ENCODE data around the gene GALNT2. TPM values are rescaled to one million over a fixed set of nuclear protein-coding genes. Genes with fewer than 3 reads are reported as not detected.
A peak's percentile ranks its signal among the peaks of the same experiment; 100 is the strongest.

Gene GALNT2
- total and polyA plus RNA-seq, 12 donors: 22.3 to 220 (median 85.7) TPM

DNA sequence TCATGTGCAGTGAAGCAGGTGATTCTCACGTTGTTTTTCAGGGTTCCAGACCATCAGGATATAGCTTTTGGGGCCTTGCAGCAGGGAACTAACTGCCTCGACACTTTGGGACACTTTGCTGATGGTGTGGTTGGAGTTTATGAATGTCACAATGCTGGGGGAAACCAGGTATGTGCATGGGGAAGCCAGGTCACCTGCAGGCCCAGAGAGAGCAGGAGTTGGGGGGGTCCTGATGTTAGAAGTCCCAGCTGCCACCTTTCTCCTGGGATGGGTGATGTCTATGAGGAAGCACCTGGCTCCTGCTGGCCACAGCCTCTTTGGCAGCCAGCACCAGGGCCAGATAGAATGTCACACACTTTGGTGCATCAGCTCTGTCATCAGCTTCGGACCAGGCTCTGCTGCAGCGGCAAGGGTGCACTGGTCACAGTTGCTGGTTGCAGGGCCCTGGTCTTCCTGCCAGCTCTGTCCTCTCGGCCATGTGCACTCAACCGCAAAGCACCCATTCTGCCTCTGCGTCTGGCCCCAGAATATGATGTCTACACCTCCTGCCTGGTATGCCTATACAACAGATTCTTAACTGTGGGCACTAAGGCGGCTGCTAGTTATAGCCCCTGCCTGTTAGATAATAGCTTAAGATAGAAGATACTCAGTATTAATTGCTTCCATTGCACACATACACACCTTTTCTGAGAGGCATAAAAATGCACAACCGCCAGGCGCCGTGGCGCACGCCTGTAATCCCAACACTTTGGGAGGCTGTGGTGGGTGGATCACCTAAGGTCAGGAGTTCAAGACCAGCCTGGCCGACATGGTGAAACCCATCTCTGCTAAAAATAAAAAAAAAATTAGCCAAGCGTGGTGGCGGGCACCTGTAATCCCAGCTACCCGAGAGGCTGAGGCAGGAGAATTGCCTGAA lies 198.4 kb downstream of the GALNT2 start:
- no peak for TF ChIP-seq POLR2A (IDR thresholded peaks at IDR 0.05)
- TF ChIP-seq, protein P1, sequence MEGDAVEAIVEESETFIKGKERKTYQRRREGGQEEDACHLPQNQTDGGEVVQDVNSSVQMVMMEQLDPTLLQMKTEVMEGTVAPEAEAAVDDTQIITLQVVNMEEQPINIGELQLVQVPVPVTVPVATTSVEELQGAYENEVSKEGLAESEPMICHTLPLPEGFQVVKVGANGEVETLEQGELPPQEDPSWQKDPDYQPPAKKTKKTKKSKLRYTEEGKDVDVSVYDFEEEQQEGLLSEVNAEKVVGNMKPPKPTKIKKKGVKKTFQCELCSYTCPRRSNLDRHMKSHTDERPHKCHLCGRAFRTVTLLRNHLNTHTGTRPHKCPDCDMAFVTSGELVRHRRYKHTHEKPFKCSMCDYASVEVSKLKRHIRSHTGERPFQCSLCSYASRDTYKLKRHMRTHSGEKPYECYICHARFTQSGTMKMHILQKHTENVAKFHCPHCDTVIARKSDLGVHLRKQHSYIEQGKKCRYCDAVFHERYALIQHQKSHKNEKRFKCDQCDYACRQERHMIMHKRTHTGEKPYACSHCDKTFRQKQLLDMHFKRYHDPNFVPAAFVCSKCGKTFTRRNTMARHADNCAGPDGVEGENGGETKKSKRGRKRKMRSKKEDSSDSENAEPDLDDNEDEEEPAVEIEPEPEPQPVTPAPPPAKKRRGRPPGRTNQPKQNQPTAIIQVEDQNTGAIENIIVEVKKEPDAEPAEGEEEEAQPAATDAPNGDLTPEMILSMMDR (IDR thresholded peaks at IDR 0.05): no peak
- no peaks in the 10 kb centered on the region for H3K9me3 ChIP-seq (replicated peaks in 1 of 3)
- WGBS, 4 donors: 94 to 96% (median 96%) methylated on average over 15 to 17 of the region's 17 CpGs
- no peak overlapping the region for H3K4me3 ChIP-seq
- peaks cover 0 to 15% of the 10 kb centered on the region in 2 donors for H3K4me1 ChIP-seq (replicated peaks in 1 of 2)
- intact Hi-C loops (cut with DNase I): loop anchor here in 1 of 2 donors (10.0 kb wide), 1 partner anchor 51 kb away; no protein-coding TSS in a partner anchor
- no peak overlapping the region for H3K27ac ChIP-seq
- peaks cover 0 to 51% of the 10 kb centered on the region in 2 donors for H3K36me3 ChIP-seq (replicated peaks in 1 of 2)
- DNase-seq: peak in 1 of 7 donors; percentile 45
- no peaks in the 10 kb centered on the region for H3K27me3 ChIP-seq

DNA sequence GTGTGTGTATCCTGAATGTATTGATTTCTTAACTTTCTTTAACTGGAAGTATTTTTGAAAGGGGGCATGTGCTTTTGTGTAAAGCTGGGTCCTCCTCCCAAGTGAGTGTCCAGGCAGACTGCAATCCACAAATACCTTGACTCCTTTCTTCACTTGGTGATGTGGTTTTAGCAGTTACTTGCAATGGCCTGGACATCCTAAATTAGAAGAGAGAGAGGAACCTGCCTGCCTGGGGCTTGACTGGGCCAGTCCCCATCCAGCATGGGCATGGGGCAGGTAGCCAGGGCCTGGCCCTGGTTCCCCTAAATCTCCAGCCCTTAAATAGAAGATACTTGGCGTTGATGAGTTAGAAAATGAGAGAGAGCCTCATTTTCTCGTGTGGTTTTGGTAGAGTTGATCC lies 199.4 kb downstream of the GALNT2 start:
- Histone ChIP-seq H3K4me1 (replicated peaks in 1 of 2) (peaks cover 0 to 24% of the 10 kb centered on the region in 2 donors), H3K4me3 (no peak overlapping the region), H3K36me3 (replicated peaks in 1 of 2) (peaks cover 0 to 54% of the 10 kb centered on the region in 2 donors), H3K9me3 (replicated peaks in 1 of 3) (no peaks in the 10 kb centered on the region), H3K27ac (no peak overlapping the region), H3K27me3 (no peaks in the 10 kb centered on the region)
- WGBS, 4 donors: 25 to 76% (median 36%) methylated on average over 2 of the region's 2 CpGs
- TF ChIP-seq POLR2A (IDR thresholded peaks at IDR 0.05): no peak
- TF ChIP-seq, protein P1 (IDR thresholded peaks at IDR 0.05): no peak
- intact Hi-C loops (cut with DNase I): loop anchor here in 1 of 2 donors (10.0 kb wide), 1 partner anchor 52 kb away; no protein-coding TSS in a partner anchor
- DNase-seq: peak in 1 of 7 donors; percentile 27

DNA sequence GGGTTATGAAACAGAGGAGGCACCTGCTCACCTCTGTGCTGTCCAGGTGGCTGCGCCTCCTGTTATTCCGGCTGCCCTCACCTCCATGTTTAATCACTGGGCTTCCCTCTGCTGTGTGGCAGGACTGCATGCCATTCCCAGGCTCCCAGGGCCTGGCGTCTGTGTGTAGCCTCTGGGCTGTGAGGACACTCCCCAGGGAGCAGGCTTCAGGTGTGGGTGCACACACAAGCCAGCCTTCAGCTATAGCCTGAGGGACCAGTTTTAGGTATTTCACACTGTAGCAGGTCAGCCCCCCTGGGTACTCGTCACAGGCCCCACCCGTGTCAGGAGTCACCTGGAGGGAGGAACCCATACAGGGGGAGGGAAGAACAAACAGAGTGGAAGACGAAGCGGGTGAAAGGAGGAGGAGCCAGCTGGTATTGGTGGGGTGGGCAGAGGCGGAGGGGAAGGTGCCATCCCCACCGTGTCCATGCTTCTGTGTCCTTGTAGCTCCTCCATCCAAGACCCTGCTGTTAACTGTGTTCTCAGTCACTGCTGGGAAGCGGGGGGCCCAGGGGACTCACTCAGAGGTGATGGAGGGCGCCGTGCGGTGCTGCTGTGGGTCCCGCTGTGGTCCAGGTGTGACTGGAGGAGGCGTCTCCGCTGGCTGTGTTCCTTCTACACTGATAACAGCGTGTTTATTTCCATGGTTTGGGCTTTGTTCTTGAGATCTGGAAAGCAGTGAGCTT lies 200.5 kb downstream of the GALNT2 start:
- intact Hi-C loops (cut with DNase I): loop anchor here in 1 of 2 donors (10.0 kb wide), 1 partner anchor 53 kb away; no protein-coding TSS in a partner anchor
- DNase-seq: peak in 1 of 7 donors; percentile 6
- TF ChIP-seq, protein P1 (IDR thresholded peaks at IDR 0.05): no peak
- no peak for TF ChIP-seq POLR2A (IDR thresholded peaks at IDR 0.05)
- Histone ChIP-seq H3K36me3 (replicated peaks in 1 of 2) (peaks cover 0 to 43% of the 10 kb centered on the region in 2 donors), H3K4me1 (replicated peaks in 1 of 2) (peaks cover 0 to 24% of the 10 kb centered on the region in 2 donors), H3K9me3 (replicated peaks in 1 of 3) (no peaks in the 10 kb centered on the region), H3K4me3 (no peak overlapping the region), H3K27ac (no peak overlapping the region), H3K27me3 (no peaks in the 10 kb centered on the region)
- WGBS, 4 donors: 92 to 96% (median 94%) methylated on average over 15 to 17 of the region's 17 CpGs

All from adrenal gland (tissue), 12 donors.